Midbrain (tissue), 1 donor: ENCODE data around the gene HINT1.
A peak's percentile ranks its signal among the peaks of the same experiment; 100 is the strongest.

ENCODE experiments used
- DNase-seq: peaks from one replicate; lab custom pipeline; 2025; lab: John Stamatoyannopoulos, UW

HINT1 gene

DNA sequence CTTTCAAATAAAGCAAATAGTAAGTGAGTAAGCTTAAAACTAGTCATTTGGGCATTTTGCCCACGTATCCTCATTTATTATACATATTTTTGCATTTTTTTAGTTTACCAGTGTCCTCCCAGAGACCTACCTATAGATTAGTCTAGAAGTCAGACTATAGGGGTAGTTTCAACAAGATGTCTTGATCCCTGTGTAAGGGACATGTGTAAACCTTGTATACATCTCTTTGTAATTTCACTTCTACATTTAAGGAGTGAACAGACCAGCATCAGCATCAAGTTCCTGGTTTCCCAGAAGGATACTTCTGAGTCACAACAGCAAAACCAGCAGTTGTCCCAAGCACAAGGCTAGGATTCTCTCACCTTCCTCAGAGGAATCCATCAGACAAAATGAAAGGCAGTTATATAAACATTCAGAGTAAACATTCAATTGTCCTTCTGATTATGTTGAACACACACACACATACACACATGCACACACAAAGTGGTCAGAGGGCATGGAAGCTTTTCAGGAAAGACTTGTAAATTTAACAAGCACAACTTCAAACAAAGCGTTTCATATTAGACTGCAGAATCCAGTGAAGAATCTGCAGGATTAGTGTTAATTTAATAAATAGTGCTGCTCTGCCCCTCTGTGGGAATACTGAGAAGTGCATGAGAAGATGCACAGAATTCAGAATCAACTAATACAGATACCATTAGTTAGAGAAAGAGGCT is 55.4 kb downstream of the HINT1 start:
- peak; percentile 78 for DNase-seq
